LoVo (cell line): Measurements from ENCODE around the gene ZFC3H1.
"Not testable (repeated sequence)": the region's sequence is repeated elsewhere in the genome, so short reads cannot be mapped to it uniquely, and the experiment has no call there.

Experiments
- DNase-seq: peaks from one replicate; pipeline ENCODE4 v3.0.0-alpha.2; 2016; ENCODE audit warnings: low spot score

The ZFC3H1 gene

DNA sequence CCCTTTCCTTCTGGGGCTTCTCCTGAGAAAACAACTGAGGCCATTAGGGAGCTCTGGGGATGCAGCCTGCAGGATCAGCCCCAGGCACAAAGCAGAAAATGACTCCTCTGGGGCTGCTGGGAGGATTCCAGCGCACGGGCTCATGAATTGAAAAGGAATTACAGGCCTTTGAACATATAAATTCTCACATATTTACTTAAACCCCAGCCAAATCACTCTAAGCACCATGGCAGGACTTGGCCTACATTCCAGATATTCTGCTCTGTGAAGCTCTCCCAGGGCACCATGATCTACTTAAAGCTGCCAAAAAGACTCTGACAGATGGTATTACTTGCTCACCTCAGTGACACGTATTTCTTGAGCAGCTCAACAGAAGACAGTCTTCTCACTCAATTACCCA is 87.2 kb downstream of the ZFC3H1 start:
- DNase-seq = no peak

- DNase-seq = not testable (repeated sequence)
Measured at GRCh38 chr12:71569885-71570284, 93.8 kb downstream of the ZFC3H1 start.

DNA sequence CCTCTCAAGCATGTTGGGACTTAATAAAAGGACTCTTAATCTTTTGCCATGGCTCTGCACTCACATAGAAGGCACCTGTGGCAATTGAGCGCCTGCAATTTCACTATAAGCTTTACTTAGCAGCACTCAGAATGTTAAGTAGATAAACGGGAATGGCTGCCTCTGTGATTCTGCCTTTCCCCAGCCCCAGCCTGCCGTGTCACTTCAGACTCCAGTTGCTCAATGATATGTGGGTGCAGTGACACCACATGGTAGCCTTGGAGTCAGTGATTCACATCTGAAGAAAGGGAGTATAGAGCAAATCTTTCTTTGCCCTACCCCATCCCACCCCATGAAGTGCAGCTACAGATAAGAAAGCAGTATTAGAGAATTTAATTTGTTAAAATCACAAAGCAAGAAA is 96.1 kb downstream of the ZFC3H1 start:
- no peak for DNase-seq

- DNase-seq = no peak
Measured at GRCh38 chr12:71566655-71567054, 97.0 kb downstream of the ZFC3H1 start.

GRCh38 chr12:71565535-71565934 is 98.1 kb downstream of the ZFC3H1 start:
- no peak for DNase-seq

DNA sequence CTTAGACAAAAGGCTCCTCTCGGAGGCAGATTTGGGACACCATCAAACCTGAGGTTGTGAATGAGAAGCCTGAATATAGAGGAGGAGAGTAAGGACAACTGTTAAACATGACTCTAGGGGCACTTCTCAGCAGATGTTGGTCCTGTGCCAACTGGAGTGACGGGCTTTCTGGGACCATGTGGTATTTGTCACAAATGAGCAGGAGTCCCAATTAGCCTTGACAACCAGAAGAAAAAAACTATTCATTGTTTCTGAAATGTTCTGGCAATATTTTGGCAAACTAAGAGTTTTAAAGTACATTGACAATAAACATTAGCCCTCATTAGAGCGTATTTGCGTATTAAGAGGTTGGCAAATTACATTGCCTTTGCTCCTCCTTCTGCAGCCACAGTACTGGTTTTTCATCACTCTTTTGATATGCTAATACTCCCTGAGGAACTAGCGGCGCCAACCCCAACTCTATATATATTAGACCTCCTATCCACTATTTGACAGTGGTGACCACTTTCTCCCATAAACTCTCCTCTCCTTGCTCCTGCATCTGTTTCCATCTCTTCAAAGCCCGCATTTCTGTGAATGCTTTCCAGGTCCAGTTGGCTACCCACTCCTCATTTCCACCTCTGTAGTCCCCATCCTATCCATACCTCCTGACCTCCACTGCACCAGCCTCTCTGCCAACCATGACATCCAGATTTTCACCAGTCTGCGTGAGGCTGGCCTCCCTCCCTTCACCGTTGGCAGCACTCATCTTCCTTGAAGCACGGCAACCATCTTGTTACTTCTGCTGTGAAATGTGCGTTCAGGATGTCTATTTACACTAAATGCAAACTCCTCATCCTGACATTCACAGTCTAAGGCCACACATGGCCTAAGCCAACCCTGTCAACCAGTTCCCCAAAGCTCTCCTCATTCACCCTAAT is 100.7 kb downstream of the ZFC3H1 start:
- no peak for DNase-seq
